KMS-11 (cell line): ENCODE measurements around the gene AJUBA.
"Not testable (repeated sequence)": the region's sequence is repeated elsewhere in the genome, so short reads cannot be mapped to it uniquely, and the experiment has no call there.

Experiments
- H2AFZ ChIP-seq: fragments of 200-600 bp; sonication (generic); 2 replicates; pipeline ENCODE4 v1.6.1; 2016; ENCODE audit warnings: antibody characterized with exemption, mixed run types, low read depth
- H3K27ac ChIP-seq: fragments of 200-600 bp; sonication (generic); 2 replicates; pipeline ENCODE4 v1.6.1; 2016; ENCODE audit warnings: mild to moderate bottlenecking, mixed run types
- H3K27me3 ChIP-seq: fragments of 200-600 bp; sonication (generic); 2 replicates; pipeline ENCODE4 v1.6.1; 2017; ENCODE audit warnings: mild to moderate bottlenecking, low read depth, mixed run types, moderate library complexity; ENCODE audit not compliant: insufficient read depth
- H3K36me3 ChIP-seq: fragments of 200-600 bp; sonication (generic); 2 replicates; pipeline ENCODE4 v1.6.1; 2017; ENCODE audit warnings: mild to moderate bottlenecking, mixed run types; ENCODE audit not compliant: insufficient read depth
- H3K4me1 ChIP-seq: fragments of 200-600 bp; sonication (generic); 2 replicates; pipeline ENCODE4 v1.6.1; 2016; ENCODE audit warnings: mild to moderate bottlenecking, low read depth, mixed run types; ENCODE audit not compliant: poor library complexity, severe bottlenecking
- H3K4me2 ChIP-seq: fragments of 200-600 bp; sonication (generic); 2 replicates; pipeline ENCODE4 v1.7.0; 2016; ENCODE audit warnings: mild to moderate bottlenecking, mixed run types
- H3K4me3 ChIP-seq: fragments of 200-600 bp; sonication (generic); IDR thresholded peaks from 2 replicates; pipeline ENCODE4 v1.6.1; 2017; ENCODE audit warnings: low read depth, low read length, mixed read lengths; ENCODE audit not compliant: insufficient read depth
- H3K79me2 ChIP-seq: fragments of 200-600 bp; sonication (generic); 2 replicates; pipeline ENCODE4 v1.6.1; 2016; ENCODE audit warnings: low read depth, mixed run types; ENCODE audit not compliant: insufficient read depth
- H3K9ac ChIP-seq: fragments of 200-600 bp; sonication (generic); 2 replicates; pipeline ENCODE4 v1.6.1; 2016; ENCODE audit warnings: mild to moderate bottlenecking, mixed run types
- H4K20me1 ChIP-seq: fragments of 200-600 bp; sonication (generic); 2 replicates; pipeline ENCODE4 v1.6.1; 2016; ENCODE audit warnings: mild to moderate bottlenecking, mixed run types; ENCODE audit not compliant: insufficient read depth
- CTCF ChIP-seq: fragments of 200-600 bp; sonication (generic); conservative IDR thresholded peaks from 2 replicates; pipeline ENCODE4 v1.6.1; 2017; ENCODE audit warnings: low read depth, mild to moderate bottlenecking, antibody characterized with exemption, low read length, moderate library complexity, mixed read lengths

The AJUBA gene

GRCh38 chr14:22962061-22962676 is 20.2 kb downstream of the AJUBA start:
- no peaks in the 10 kb centered on the region for H3K4me1 ChIP-seq
- H2AFZ ChIP-seq: no peak overlapping the region
- H3K9ac ChIP-seq: no peak overlapping the region
- no peaks in the 10 kb centered on the region for H3K27me3 ChIP-seq
- TF ChIP-seq CTCF: no peak
- no peaks in the 10 kb centered on the region for H4K20me1 ChIP-seq
- no peaks in the 10 kb centered on the region for H3K79me2 ChIP-seq
- no peak overlapping the region for H3K4me3 ChIP-seq
- no peak overlapping the region for H3K4me2 ChIP-seq
- no peaks in the 10 kb centered on the region for H3K36me3 ChIP-seq
- H3K27ac ChIP-seq: no peak overlapping the region

- Histone ChIP-seq H4K20me1 (no peaks in the 10 kb centered on the region), H3K4me1 (peaks cover 10% of the 10 kb centered on the region), H3K79me2 (no peaks in the 10 kb centered on the region), H3K27ac (peak overlapping the region; percentile 84), H3K36me3 (no peaks in the 10 kb centered on the region), H3K4me3 (no peak overlapping the region), H3K9ac (peak overlapping the region; percentile 93; the same call in 1 of the 2 replicates), H3K4me2 (peak overlapping the region; percentile 97), H2AFZ (peak overlapping the region; percentile 93), H3K27me3 (no peaks in the 10 kb centered on the region)
- no peak for TF ChIP-seq CTCF
Observed at GRCh38 chr14:22955702-22956569, 26.4 kb downstream of the AJUBA start.

GRCh38 chr14:22952418-22952817 is 29.9 kb downstream of the AJUBA start:
- Histone ChIP-seq H3K27me3 (no peaks in the 10 kb centered on the region), H3K4me2 (no peak overlapping the region), H4K20me1 (no peaks in the 10 kb centered on the region), H3K4me1 (peaks cover 10% of the 10 kb centered on the region), H3K36me3 (no peaks in the 10 kb centered on the region), H3K4me3 (no peak overlapping the region), H3K9ac (no peak overlapping the region), H2AFZ (no peak overlapping the region), H3K27ac (no peak overlapping the region), H3K79me2 (no peaks in the 10 kb centered on the region)
- no peak for TF ChIP-seq CTCF

- not testable (repeated sequence) for H3K36me3 ChIP-seq
Observed at GRCh38 chr14:22951795-22952194, 30.6 kb downstream of the AJUBA start.

GRCh38 chr14:22945642-22946041 is 36.7 kb downstream of the AJUBA start:
- Histone ChIP-seq H3K27ac (no peak overlapping the region), H2AFZ (no peak overlapping the region), H3K4me2 (no peak overlapping the region), H3K79me2 (no peaks in the 10 kb centered on the region), H3K4me3 (no peak overlapping the region), H3K36me3 (no peaks in the 10 kb centered on the region), H4K20me1 (no peaks in the 10 kb centered on the region), H3K9ac (no peak overlapping the region), H3K27me3 (no peaks in the 10 kb centered on the region), H3K4me1 (no peaks in the 10 kb centered on the region)
- TF ChIP-seq CTCF: no peak

More at GRCh38 chr14:22951795-22952194, 30.6 kb downstream of the AJUBA start:
- not testable (repeated sequence) for H3K4me3 ChIP-seq, H3K9ac ChIP-seq, H3K79me2 ChIP-seq, H4K20me1 ChIP-seq, H2AFZ ChIP-seq, H3K4me2 ChIP-seq, H3K27ac ChIP-seq, H3K4me1 ChIP-seq, H3K27me3 ChIP-seq
